ENCODE measurements around the gene PTPRE. TPM values are rescaled to one million over a fixed set of nuclear protein-coding genes. Genes with fewer than 3 reads are reported as not detected.

Gene PTPRE
- total RNA-seq, 1 experiment from 2014 or later, result 12.3 TPM

DNA sequence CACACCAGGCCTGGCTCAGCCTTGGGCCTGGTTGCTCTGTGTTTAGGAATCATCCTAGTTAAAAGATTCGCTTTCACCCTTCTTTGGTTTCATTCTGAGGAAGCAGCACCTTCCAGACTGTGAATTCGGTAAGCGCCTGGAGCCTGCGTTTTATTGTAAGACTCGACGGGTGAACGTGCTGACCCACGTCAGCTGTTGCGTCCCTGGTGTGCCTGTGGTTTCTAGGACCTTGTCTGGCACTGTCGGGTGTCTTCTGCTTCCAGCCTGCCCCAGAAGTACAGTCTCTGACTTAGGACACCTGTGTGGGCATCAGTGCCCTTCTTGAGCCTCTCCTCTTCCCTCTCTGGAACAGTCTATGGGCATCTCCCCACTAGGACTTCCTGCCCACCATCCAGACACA, 193.0 kb downstream of the PTPRE start:
- peaks cover 68 to 85% of the 10 kb centered on the region in 2 experiments for H3K36me3 ChIP-seq (ENCODE audit: control insufficient read depth in 1 of 2, insufficient read depth in 2 of 2, low read length in 2 of 2)
- H2AFZ ChIP-seq (ENCODE audit: low read depth, low read length, poor library complexity, severe bottlenecking), result no peak overlapping the region
- no TSS peak for BruUV-seq (replicated peaks)
- H3K4me2 ChIP-seq (ENCODE audit: low read length), result no peak overlapping the region
- 0 out of 2 replicates have a peak, but pooled peaks cover 5% of the 10 kb centered on the region for H4K20me1 ChIP-seq (ENCODE audit: insufficient read depth)
- ChIA-PET RAD21 (ENCODE audit: low non-redundant PET in 1 of 2, low total read pairs in 2 of 2, uncharacterized antibody in 2 of 2, unreplicated experiment in 2 of 2) (no interaction called here), CTCF (no interaction called here), POLR2A (no interaction called here)
- intact Hi-C loops (cut with micrococcal nuclease), result no loop called here
- no peaks in the 10 kb centered on the region for H3K9me3 ChIP-seq (ENCODE audit: control insufficient read depth in 1 of 2, insufficient read depth in 1 of 2, low read depth in 1 of 2, low read length in 2 of 2)
- H3K27me3 ChIP-seq (ENCODE audit: insufficient read depth, low read length), result no peaks in the 10 kb centered on the region
- no peak overlapping the region for H3K9ac ChIP-seq (ENCODE audit: low read length)
- no peak overlapping the region for H3K27ac ChIP-seq (ENCODE audit: low read depth, low read length)
- TF ChIP-seq SRF (IDR thresholded peaks at IDR 0.05; ENCODE audit: low read depth) (no peak), ZNF274 (IDR thresholded peaks at IDR 0.05; ENCODE audit: low read depth, low read length) (no peak), SIN3A (IDR thresholded peaks at IDR 0.05; ENCODE audit: low read depth) (no peak), RAD21 (IDR thresholded peaks at IDR 0.05; ENCODE audit: low read depth) (no peak), CEBPB (IDR thresholded peaks at IDR 0.05; ENCODE audit: low read depth) (no peak), POLR2AphosphoS5 (IDR thresholded peaks at IDR 0.05; ENCODE audit: low read depth, low read length) (no peak; the same call in 1 of the 2 replicates), FOSL1 (IDR thresholded peaks at IDR 0.05; ENCODE audit: low read depth) (no peak), TCF7L2 (IDR thresholded peaks at IDR 0.05; ENCODE audit: borderline replicate concordance, extremely low read depth, insufficient read depth, insufficient read length) (no peak), YY1 (IDR thresholded peaks at IDR 0.05; ENCODE audit: extremely low read depth, insufficient replicate concordance, low read depth, low read length) (no peak), ZFX (IDR thresholded peaks at IDR 0.05) (no peak), EGR1 (IDR thresholded peaks at IDR 0.05; ENCODE audit: low read depth) (no peak), JUND (IDR thresholded peaks at IDR 0.05) (no peak)
- TF ChIP-seq, protein P1, sequence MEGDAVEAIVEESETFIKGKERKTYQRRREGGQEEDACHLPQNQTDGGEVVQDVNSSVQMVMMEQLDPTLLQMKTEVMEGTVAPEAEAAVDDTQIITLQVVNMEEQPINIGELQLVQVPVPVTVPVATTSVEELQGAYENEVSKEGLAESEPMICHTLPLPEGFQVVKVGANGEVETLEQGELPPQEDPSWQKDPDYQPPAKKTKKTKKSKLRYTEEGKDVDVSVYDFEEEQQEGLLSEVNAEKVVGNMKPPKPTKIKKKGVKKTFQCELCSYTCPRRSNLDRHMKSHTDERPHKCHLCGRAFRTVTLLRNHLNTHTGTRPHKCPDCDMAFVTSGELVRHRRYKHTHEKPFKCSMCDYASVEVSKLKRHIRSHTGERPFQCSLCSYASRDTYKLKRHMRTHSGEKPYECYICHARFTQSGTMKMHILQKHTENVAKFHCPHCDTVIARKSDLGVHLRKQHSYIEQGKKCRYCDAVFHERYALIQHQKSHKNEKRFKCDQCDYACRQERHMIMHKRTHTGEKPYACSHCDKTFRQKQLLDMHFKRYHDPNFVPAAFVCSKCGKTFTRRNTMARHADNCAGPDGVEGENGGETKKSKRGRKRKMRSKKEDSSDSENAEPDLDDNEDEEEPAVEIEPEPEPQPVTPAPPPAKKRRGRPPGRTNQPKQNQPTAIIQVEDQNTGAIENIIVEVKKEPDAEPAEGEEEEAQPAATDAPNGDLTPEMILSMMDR (IDR thresholded peaks at IDR 0.05 in 2 of 3, conservative IDR thresholded peaks at IDR 0.05 in 1 of 3; ENCODE audit: borderline replicate concordance in 1 of 3, insufficient read depth in 1 of 3, low read depth in 2 of 3, low read length in 2 of 3), result no peak
- TF ChIP-seq, protein P2, sequence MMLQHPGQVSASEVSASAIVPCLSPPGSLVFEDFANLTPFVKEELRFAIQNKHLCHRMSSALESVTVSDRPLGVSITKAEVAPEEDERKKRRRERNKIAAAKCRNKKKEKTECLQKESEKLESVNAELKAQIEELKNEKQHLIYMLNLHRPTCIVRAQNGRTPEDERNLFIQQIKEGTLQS (IDR thresholded peaks at IDR 0.05), result no peak
- TF ChIP-seq, protein P3, sequence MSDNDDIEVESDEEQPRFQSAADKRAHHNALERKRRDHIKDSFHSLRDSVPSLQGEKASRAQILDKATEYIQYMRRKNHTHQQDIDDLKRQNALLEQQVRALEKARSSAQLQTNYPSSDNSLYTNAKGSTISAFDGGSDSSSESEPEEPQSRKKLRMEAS (IDR thresholded peaks at IDR 0.05), result no peak
- TF ChIP-seq, protein P4, sequence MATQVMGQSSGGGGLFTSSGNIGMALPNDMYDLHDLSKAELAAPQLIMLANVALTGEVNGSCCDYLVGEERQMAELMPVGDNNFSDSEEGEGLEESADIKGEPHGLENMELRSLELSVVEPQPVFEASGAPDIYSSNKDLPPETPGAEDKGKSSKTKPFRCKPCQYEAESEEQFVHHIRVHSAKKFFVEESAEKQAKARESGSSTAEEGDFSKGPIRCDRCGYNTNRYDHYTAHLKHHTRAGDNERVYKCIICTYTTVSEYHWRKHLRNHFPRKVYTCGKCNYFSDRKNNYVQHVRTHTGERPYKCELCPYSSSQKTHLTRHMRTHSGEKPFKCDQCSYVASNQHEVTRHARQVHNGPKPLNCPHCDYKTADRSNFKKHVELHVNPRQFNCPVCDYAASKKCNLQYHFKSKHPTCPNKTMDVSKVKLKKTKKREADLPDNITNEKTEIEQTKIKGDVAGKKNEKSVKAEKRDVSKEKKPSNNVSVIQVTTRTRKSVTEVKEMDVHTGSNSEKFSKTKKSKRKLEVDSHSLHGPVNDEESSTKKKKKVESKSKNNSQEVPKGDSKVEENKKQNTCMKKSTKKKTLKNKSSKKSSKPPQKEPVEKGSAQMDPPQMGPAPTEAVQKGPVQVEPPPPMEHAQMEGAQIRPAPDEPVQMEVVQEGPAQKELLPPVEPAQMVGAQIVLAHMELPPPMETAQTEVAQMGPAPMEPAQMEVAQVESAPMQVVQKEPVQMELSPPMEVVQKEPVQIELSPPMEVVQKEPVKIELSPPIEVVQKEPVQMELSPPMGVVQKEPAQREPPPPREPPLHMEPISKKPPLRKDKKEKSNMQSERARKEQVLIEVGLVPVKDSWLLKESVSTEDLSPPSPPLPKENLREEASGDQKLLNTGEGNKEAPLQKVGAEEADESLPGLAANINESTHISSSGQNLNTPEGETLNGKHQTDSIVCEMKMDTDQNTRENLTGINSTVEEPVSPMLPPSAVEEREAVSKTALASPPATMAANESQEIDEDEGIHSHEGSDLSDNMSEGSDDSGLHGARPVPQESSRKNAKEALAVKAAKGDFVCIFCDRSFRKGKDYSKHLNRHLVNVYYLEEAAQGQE (IDR thresholded peaks at IDR 0.05; ENCODE audit: low read depth), result no peak
- no peak overlapping the region for H3K4me3 ChIP-seq (replicated peaks in 1 of 2; ENCODE audit: low read depth in 1 of 2, low read length in 2 of 2)
- no peak for DNase-seq (ENCODE audit: low read depth, low spot score)
- no peaks in the 10 kb centered on the region for H3K4me1 ChIP-seq (ENCODE audit: control insufficient read depth in 1 of 2, insufficient read depth in 2 of 2, low read length in 2 of 2)
- peaks cover 58% of the 10 kb centered on the region for H3K79me2 ChIP-seq (ENCODE audit: insufficient read depth, low read length)
- no peaks in the 10 kb centered on the region for H3K9me2 ChIP-seq (ENCODE audit: insufficient read depth)
- ATAC-seq, result no peak

All from HCT116 (cell line).